AG09309 (cell line): ENCODE results near the gene FANCF.

Source experiments
- DNase-seq: peaks from one replicate; pipeline ENCODE4 v3.0.0-alpha.2; 2010; ENCODE audit warnings: low read depth
- H3K4me3 ChIP-seq: 2 replicates; pipeline ENCODE4 v1.5.1; 2011; ENCODE audit warnings: mild to moderate bottlenecking, low read depth, low read length, moderate library complexity; ENCODE audit not compliant: control insufficient read depth
- TF ChIP-seq, protein P1 (sequence below): IDR thresholded peaks from 2 replicates; pipeline ENCODE4 v1.5.1; 2011; ENCODE audit warnings: mild to moderate bottlenecking, low read depth, low read length, inconsistent platforms; ENCODE audit not compliant: insufficient read depth, control insufficient read depth; ENCODE audit errors: missing control alignments

Gene FANCF, protein sequence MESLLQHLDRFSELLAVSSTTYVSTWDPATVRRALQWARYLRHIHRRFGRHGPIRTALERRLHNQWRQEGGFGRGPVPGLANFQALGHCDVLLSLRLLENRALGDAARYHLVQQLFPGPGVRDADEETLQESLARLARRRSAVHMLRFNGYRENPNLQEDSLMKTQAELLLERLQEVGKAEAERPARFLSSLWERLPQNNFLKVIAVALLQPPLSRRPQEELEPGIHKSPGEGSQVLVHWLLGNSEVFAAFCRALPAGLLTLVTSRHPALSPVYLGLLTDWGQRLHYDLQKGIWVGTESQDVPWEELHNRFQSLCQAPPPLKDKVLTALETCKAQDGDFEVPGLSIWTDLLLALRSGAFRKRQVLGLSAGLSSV

DNA sequence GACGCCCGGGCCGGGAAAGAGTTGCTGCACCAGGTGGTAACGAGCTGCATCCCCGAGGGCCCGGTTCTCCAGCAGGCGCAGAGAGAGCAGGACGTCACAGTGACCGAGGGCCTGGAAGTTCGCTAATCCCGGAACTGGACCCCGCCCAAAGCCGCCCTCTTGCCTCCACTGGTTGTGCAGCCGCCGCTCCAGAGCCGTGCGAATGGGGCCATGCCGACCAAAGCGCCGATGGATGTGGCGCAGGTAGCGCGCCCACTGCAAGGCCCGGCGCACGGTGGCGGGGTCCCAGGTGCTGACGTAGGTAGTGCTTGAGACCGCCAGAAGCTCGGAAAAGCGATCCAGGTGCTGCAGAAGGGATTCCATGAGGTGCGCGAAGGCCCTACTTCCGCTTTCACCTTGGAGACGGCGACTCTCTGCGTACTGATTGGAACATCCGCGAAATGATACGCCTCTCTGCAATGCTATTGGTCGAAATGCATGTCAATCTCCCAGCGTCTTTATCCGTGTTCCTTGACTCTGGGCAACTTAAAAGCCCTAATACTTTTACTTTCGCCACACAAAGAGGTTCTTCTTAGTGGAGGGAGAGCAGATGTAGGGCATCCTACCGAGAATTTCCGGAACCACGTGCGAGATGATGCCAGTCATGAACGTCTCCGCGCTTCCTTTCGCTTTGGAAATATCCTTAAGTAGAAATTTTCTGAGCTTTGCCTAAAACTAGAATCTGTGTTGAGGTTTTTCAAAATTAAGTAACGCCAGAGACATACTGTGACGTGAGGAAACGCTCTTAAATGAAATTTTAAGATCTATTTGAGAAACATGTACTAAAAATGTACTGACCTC, at the start of gene FANCF:
FANCF (minus strand) TSS at position 376 of the 840 bp plus-strand sequence; CDS start at position 363, 13 bp downstream.
- peak within 1 kb of the TSS; percentile 99 for H3K4me3 ChIP-seq
- TF ChIP-seq, protein P1, sequence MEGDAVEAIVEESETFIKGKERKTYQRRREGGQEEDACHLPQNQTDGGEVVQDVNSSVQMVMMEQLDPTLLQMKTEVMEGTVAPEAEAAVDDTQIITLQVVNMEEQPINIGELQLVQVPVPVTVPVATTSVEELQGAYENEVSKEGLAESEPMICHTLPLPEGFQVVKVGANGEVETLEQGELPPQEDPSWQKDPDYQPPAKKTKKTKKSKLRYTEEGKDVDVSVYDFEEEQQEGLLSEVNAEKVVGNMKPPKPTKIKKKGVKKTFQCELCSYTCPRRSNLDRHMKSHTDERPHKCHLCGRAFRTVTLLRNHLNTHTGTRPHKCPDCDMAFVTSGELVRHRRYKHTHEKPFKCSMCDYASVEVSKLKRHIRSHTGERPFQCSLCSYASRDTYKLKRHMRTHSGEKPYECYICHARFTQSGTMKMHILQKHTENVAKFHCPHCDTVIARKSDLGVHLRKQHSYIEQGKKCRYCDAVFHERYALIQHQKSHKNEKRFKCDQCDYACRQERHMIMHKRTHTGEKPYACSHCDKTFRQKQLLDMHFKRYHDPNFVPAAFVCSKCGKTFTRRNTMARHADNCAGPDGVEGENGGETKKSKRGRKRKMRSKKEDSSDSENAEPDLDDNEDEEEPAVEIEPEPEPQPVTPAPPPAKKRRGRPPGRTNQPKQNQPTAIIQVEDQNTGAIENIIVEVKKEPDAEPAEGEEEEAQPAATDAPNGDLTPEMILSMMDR = no peak
- peak; percentile 99 for DNase-seq

DNA sequence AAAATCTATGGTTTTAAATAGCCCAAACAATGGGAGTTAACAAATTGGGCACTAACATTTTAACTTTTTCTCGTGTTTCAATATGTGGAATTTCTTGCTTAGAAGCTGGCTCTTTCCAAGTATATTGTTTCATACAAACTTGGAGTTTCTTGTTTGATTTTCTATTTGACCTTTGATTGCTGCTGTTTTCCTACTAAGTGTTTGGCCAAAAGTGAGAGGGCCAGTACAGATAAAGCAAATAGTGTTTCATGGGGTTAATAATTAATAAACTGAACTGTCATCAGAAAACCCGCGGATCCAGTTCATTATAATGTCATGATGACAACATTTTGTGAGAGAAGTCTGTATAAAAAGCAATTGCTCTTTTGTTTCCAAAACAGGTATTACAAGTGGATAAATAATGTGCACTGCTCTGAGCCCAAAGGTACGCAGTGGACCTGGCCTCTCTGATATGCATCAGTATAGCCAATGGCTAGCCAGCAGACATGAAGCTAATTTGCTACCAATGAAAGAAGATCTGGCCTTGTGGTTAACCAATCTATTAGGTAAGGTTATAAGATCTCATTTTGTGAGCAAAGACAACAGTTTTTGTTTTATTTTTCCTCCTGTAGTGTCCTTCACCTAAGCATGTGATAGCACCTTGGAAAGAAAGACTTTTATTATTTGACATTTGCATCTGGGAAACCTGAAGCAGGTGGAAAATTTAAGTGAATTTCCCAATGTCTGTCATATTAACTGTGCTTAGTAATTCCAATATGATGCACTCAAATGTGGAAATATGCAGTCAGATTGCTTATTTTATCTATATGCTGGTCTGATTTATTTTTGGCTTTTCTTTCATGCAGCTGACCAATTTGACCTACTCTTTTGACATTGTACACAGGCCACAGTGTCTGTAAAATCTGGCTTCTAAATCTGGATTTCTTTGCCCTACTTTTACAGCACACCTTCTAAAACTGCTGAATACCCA, 49.1 kb upstream of the FANCF start:
- no peak overlapping the region for H3K4me3 ChIP-seq
- DNase-seq = no peak
- TF ChIP-seq, protein P1 = no peak

DNA sequence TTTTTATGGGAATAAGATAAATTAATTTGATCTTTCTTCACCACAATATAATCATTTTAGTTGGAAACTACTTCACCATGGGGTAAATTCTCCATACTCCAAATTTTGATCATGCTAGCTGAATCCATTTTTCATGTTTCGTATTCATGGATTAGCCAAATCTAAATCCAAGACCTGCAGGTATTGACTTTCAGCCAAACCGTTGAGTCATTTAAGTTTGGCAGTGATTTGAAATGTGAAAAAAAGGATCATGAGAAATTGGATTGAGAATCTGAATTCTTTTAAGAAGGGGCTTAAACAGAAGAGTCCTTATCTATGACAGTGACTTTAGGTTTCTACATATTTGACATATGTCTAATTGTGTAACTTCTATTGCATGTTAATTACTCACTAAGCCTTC, 46.1 kb upstream of the FANCF start:
- no peak for DNase-seq
- H3K4me3 ChIP-seq = no peak overlapping the region

DNA sequence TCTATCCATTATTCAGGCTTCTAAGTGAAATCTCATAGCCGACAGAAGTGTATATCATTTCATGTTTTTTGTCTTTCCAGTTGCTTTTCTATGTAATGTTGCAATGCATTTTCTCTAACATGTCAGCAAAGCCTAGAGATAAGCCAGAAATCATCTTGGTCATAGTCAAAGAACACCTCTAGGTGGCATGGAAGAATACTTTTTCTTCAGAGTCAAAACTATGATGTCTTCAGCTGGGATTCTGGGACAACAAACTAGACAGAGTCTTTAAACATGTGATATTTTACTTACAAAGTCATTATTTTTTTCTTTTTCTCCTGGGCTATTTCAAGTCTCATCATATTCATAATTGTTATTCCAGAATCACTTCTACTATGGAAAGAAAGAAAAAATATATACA, 45.2 kb upstream of the FANCF start:
- no peak overlapping the region for H3K4me3 ChIP-seq

More for the DNA sequence above, 46.1 kb upstream of the FANCF start:
- TF ChIP-seq, protein P1 = no peak

DNA sequence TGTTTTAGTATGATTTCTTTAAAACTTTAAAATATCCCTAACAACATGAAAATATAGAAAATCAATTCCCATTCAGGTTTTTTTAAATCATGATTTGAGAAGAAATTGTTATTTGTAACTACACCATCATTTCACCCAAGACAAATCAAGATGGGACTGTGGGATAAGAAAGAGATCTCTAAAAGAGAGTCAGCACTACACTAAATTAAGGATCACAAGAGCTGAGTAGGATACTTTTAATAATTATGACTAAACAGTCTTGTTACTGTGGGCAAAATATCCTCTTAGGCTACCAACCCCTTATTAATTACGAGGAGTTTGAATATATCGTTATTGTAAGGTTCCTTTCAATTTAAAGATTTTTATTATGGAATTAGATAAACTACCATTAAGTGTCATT, 43.7 kb upstream of the FANCF start:
- TF ChIP-seq, protein P1 = no peak
- no peak for DNase-seq
- H3K4me3 ChIP-seq = no peak overlapping the region

More for the DNA sequence above, 45.2 kb upstream of the FANCF start:
- TF ChIP-seq, protein P1 = no peak
- no peak for DNase-seq
